NCI-H128 (cell line): ENCODE data around the gene NAGS.
"Not testable (repeated sequence)": the region's sequence is repeated elsewhere in the genome, so short reads cannot be mapped to it uniquely, and the experiment has no call there.

Experiments
- DNase-seq: peaks from one replicate; lab custom pipeline; 2025; ENCODE audit not compliant: unreplicated experiment; lab: John Stamatoyannopoulos, UW

The NAGS gene

DNA sequence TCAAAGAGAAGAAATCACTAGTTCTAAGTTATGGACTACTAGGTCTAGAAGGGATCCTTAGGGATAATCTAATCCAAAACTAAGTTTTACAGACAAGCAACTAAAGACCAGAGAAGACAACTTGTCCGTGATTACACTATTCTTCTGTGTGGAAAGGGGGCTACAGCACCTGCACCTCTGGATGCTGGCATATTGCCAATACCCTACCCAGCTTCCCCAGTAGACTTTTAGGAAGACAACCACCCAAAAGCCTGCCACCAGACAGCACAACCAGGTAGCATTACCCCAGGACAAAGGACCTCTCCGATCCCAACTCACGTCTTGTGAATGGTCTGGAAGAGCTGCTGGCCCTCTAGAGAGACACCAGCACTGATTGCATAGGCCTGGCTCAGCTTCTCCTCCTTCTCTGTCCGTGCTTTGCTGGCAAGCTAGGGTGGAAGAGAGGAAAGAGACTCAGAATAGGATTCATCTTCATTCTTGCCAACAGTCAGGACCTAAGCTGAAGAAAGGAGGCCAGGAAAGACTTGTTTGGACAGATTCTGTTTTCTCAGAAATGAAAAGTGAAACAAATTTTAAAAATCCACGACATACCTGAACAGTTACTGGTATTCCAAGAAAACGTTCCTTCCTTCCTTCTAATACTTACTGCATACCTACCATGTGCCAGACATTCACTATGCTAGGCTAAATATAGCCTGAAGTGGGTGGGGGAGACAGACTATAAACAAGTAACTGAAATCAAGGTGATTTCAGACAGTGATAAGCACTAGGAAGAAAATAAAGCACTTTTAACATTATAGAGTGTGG lies 35.6 kb downstream of the NAGS start:
- no peak for DNase-seq

DNA sequence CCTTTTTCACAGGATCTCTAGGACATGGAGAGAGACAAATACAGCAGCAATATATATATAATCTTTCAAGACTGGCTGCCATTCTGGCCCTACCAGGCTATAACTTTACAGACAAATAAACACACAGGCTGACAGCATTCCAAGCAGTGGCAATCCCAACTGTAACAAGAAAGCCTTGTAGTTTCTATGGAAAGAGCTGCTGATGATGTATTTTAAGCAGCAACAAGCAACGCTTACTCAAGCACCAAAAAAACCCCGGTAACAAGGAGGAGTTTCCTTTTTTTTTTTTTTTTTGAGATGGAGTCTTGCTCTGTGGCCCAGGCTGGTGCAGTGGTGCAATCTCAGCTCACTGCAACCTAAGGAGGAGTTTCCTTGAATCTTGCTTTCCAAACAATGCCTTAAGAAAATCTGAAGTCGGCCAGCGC lies 38.9 kb downstream of the NAGS start:
- no peak for DNase-seq

DNA sequence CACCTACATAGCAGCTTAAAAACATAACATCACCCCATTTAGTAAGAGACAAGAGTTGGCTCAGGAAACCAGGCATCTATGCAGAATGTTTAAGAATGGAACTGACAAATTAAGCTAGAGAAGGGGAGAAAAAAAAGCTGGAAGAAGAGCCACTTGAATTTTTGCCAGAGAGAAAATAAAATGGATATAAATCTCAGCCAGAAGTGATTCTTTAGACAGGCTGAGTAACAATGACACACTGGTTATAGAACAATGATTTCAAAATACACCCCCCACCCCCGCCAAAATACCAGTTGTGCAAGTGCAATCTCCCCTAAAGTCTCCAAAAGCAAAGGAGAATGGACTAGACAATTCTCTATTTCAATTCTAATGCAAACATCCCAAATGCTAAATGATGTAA lies 39.6 kb downstream of the NAGS start:
- no peak for DNase-seq

DNA sequence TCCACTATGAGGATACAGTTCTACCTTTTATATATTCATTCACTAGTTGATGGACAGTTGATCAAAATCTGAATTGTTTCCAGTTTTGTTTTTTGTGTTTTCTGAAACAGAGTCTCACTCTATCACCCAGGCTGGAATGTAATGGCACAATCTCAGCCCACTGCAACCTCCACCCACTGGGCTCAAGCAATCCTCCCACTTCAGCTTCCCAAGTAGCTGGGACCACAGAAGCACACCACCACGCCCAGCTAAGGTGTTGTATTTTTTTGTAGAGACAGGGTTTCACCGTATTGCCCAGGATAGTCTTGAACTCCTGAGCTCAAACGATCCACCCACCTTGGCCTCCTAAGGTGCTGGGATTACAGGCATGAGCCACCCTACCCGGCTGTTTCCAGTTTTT lies 41.1 kb downstream of the NAGS start:
- no peak for DNase-seq

DNA sequence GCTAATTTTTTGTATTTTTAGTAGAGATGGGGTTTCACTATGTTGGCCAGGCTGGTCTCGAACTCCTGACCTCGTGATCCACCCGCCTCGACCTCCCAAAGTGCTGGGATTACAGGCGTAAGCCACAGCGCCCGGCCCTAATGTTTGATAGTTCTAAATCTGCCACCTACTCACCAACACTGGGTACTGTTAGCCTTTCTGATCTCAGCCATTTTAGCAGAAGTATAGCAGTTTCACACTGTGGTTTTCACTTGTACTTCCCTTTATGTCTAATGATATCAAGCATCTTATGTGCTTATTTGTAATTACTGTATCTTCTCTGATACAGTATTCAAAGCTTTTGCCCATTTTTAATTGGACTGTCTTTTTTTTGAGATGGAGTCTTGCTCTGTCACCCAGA lies 42.5 kb downstream of the NAGS start:
- DNase-seq = not testable (repeated sequence)

DNA sequence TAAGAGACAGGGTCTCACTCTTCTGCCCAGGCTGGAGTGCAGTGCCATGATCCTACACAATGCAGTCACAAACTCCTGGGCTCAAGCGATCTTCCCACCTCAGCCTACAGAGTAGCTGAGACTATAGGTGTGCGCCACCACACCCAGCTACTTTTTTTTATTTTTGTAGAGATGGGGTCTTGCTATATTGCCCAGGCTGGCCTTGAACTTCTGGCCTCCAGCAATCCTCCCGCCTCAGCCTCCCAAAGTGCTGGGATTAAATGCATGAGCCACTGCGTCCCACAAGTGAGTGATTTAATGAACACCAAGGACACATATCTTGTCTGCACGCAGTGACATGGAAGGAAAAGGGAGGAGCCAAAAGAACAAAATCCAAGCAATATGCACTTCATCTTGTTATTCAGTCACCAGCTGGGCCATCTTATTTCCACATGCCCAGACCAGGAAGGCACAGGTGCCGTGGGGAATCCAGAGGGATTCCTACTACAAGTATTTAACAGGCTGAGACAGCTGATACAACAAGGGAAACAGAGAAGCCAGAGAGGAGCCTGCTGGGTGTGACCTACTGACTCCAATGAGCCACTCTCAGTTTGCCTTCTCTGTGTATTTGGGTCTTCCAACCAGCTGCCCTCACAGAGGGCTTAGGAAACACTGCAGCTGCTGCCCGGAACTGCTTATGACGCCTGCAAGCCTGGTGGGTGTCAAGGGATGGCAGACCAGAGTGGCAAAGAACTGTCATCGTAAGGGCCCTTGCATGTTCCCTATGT lies 45.1 kb downstream of the NAGS start:
- DNase-seq = no peak

DNA sequence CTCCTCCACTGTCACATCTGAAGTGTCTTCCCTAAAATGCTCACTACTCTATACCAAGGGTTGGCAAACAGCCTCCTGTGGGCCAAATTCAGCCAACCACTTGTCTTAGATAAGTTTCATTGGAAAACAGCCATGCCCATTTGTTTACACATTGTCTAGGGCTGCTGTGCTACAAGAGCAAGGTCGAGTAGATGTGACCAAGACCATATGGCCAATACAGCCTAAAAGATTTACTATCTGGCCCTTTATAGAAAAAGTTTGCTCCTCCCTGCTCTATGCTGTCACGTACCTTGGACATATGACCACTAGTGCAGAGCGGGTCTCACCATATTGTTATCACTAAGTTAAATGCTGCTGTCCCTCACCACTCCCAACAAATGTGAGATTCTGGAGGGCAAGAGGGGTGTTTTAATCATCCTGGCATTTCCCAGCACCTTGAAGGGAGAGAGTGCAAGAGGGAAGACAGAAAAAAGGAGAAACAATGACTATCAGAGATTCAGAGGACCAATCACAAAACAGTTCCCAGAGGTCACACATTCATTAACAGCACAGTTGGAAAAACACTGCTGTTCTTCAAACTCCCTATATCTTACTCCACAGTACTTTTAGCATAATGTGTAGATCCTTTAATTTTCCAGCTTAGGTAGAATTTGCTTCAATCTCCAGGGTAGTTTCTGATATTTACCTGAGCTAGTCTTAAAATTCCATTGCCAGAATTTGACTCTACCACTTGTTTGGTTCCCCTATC lies 48.9 kb downstream of the NAGS start:
- no peak for DNase-seq
